SKM-1 treated with dmso at 0.1 percent for 144 hours (cell line): ENCODE measurements around the gene HTRA3.

Experiments used
- DNase-seq: peaks from one replicate; lab custom pipeline; 2025; ENCODE audit not compliant: unreplicated experiment; lab: John Stamatoyannopoulos, UW

HTRA3 gene

GRCh38 chr4:8233672-8234484, 35.7 kb upstream of the HTRA3 start:
- no peak for DNase-seq

- DNase-seq = no peak
These were observed 34.8 kb upstream of the HTRA3 start for GRCh38 chr4:8234715-8235114.

GRCh38 chr4:8235224-8235623, 34.3 kb upstream of the HTRA3 start:
- DNase-seq = no peak

- no peak for DNase-seq
These were observed 33.9 kb upstream of the HTRA3 start for GRCh38 chr4:8235686-8236085.

GRCh38 chr4:8236106-8236919, 33.2 kb upstream of the HTRA3 start:
- no peak for DNase-seq

- DNase-seq = no peak
These were observed 32.7 kb upstream of the HTRA3 start for GRCh38 chr4:8236920-8237195.

- no peak for DNase-seq
These were observed 32.1 kb upstream of the HTRA3 start for GRCh38 chr4:8237256-8237989.

GRCh38 chr4:8238036-8238511, 31.5 kb upstream of the HTRA3 start:
- no peak for DNase-seq

- DNase-seq = no peak
These were observed 31.0 kb upstream of the HTRA3 start for GRCh38 chr4:8238515-8239053.

- DNase-seq = no peak
These were observed 30.3 kb upstream of the HTRA3 start for GRCh38 chr4:8239226-8239625.

GRCh38 chr4:8239661-8240060, 29.9 kb upstream of the HTRA3 start:
- no peak for DNase-seq

GRCh38 chr4:8240211-8241041, 29.1 kb upstream of the HTRA3 start:
- no peak for DNase-seq

- DNase-seq = no peak
These were observed 28.3 kb upstream of the HTRA3 start for GRCh38 chr4:8241211-8241779.

GRCh38 chr4:8241895-8242696, 27.5 kb upstream of the HTRA3 start:
- DNase-seq = peak; percentile 74

- DNase-seq = no peak
These were observed 26.6 kb upstream of the HTRA3 start for GRCh38 chr4:8242782-8243560.

- DNase-seq = no peak
These were observed 25.4 kb upstream of the HTRA3 start for GRCh38 chr4:8244001-8244757.

GRCh38 chr4:8244931-8245460, 24.6 kb upstream of the HTRA3 start:
- no peak for DNase-seq
